ENCODE measurements around the gene ZNF230.

Gene ZNF230

GRCh38 chr19:44002566-44003460 is at the start of gene ZNF230:
TSS of gene ZNF230 (plus strand) at chr19:44002957. CDS start at chr19:44007079, 4,122 bp downstream.
- DNase-seq (ENCODE audit: low read depth): peak; percentile 80

GRCh38 chr19:43956827-43957226 is 45.9 kb upstream of the ZNF230 start:
- no peak for DNase-seq (ENCODE audit: low read depth)

- DNase-seq (ENCODE audit: low read depth): no peak
Observed at GRCh38 chr19:43957891-43958290, 44.9 kb upstream of the ZNF230 start.

- no peak for DNase-seq (ENCODE audit: low read depth)
Observed at GRCh38 chr19:43960411-43960810, 42.3 kb upstream of the ZNF230 start.

- no peak for DNase-seq (ENCODE audit: low read depth)
Observed at GRCh38 chr19:43966079-43966694, 36.6 kb upstream of the ZNF230 start.

- no peak for DNase-seq (ENCODE audit: low read depth)
Observed at GRCh38 chr19:43976732-43977131, 26.0 kb upstream of the ZNF230 start.

- no peak for DNase-seq (ENCODE audit: low read depth)
Observed at GRCh38 chr19:43983544-43983911, 19.2 kb upstream of the ZNF230 start.

- peak; percentile 67 for DNase-seq (ENCODE audit: low read depth)
Observed at GRCh38 chr19:43983912-43984686, 18.7 kb upstream of the ZNF230 start, which contains the start of gene ZNF155. TSS of gene ZNF155 (plus strand) at chr19:43984188. CDS start at chr19:43988544, 4,356 bp downstream.

GRCh38 chr19:43984687-43985000 is 18.1 kb upstream of the ZNF230 start:
- no peak for DNase-seq (ENCODE audit: low read depth)

GRCh38 chr19:43997631-43998290 is 5.0 kb upstream of the ZNF230 start:
- no peak for DNase-seq (ENCODE audit: low read depth)

- no peak for DNase-seq (ENCODE audit: low read depth)
Observed at GRCh38 chr19:44002212-44002565, 568 bp upstream of the ZNF230 start.

GRCh38 chr19:44003461-44004009 is 778 bp downstream of the ZNF230 start:
- DNase-seq (ENCODE audit: low read depth): no peak

- DNase-seq (ENCODE audit: low read depth): no peak
Observed at GRCh38 chr19:44005973-44006372, 3.2 kb downstream of the ZNF230 start.

GRCh38 chr19:44007473-44007872 is 4.7 kb downstream of the ZNF230 start:
- DNase-seq (ENCODE audit: low read depth): no peak

GRCh38 chr19:44010468-44010867 is 7.7 kb downstream of the ZNF230 start:
- DNase-seq (ENCODE audit: low read depth): no peak

- DNase-seq (ENCODE audit: low read depth): no peak
Observed at GRCh38 chr19:44019498-44019897, 16.7 kb downstream of the ZNF230 start.

GRCh38 chr19:44021221-44021620 is 18.5 kb downstream of the ZNF230 start:
- no peak for DNase-seq (ENCODE audit: low read depth)

- no peak for DNase-seq (ENCODE audit: low read depth)
Observed at GRCh38 chr19:44024900-44025216, 22.1 kb downstream of the ZNF230 start.

GRCh38 chr19:44025217-44025936 is 22.6 kb downstream of the ZNF230 start, which contains the start of gene ZNF222:
TSS of gene ZNF222 (plus strand) at chr19:44025379. CDS start at chr19:44025437, 58 bp downstream.
- DNase-seq (ENCODE audit: low read depth): peak; percentile 69

- DNase-seq (ENCODE audit: low read depth): no peak
Observed at GRCh38 chr19:44026622-44027021, 23.9 kb downstream of the ZNF230 start.

GRCh38 chr19:44032001-44032610 is 29.3 kb downstream of the ZNF230 start:
- DNase-seq (ENCODE audit: low read depth): no peak

Data from activated T-cell treated with anti-CD3 and anti-CD28 coated beads for 24 hours (primary cell).